Right atrium auricular region (tissue), 2 donors: ENCODE measurements around the gene TMEM135. TPM values are rescaled to one million over a fixed set of nuclear protein-coding genes. Genes with fewer than 3 reads are reported as not detected.
"Not testable (repeated sequence)": the region's sequence is repeated elsewhere in the genome, so short reads cannot be mapped to it uniquely, and the experiment has no call there.

Experiments used
- DNase-seq: peaks from one replicate; pipeline ENCODE4 v3.0.0-alpha.2; 2019; ENCODE audit warnings: low spot score
- H3K27ac ChIP-seq, 2 donors: fragments of 200-600 bp; sonication (generic); 1 replicate in 1 of 2; 2 replicates in 1 of 2; pipeline ENCODE4 v1.5.1; 2016 to 2019
- H3K27me3 ChIP-seq, 2 donors: fragments of 200-600 bp; sonication (generic); one replicate each; pipeline versions ENCODE4 v1.5.1 to v1.6.0; 2017 to 2019
- H3K36me3 ChIP-seq: fragments of 200-600 bp; sonication (generic); one replicate; pipeline ENCODE4 v1.5.1; 2016
- H3K4me1 ChIP-seq, 2 donors: fragments of 200-600 bp; sonication (generic); one replicate each; pipeline versions ENCODE4 v1.5.1 to v1.6.0; 2017 to 2019
- H3K4me3 ChIP-seq, 2 donors: fragments of 200-600 bp; sonication (generic); 1 replicate in 1 of 2; 2 replicates in 1 of 2; pipeline ENCODE4 v1.5.1; 2017 to 2019; ENCODE audit warnings: mild to moderate bottlenecking in 1 of 2, moderate library complexity in 1 of 2
- H3K9me3 ChIP-seq, 2 donors: fragments of 200-600 bp; sonication (generic); one replicate each; pipeline ENCODE4 v1.5.1; 2019
- total RNA-seq, 2 donors: library from RNA; depleted of rRNA; stranded (reverse); fragments of >200 nt; gene quantifications; one replicate each; pipeline ENCODE4 v1.1.0, GENCODE V29; 2016
- TF ChIP-seq, protein P1 (sequence below), 2 donors: fragments of 200-600 bp; sonication (generic); IDR thresholded peaks; one replicate each; pipeline ENCODE4 v1.5.1; 2019; ENCODE audit warnings: antibody characterized with exemption in 2 of 2

Gene TMEM135
- total RNA-seq, 2 donors from 2014 or later: 12.2 to 13.0 TPM

DNA sequence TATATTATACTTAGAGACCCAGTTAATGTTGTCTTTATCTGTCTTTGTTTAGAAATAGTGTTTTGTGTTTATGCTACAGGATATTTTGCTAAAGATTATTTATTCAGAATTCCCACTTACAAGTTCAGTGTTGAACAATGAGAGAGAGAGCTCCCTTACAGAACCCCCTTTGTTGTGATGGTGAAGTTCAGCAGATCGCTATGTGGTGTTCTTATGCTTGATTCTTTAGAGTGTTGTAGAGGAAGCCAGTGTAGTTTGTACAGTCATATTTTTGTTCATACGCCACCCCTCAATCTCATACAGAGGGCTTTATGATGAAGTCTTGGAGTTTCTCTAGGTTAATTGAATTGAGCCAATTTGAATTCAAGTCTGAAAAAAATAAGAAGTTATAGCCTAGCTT is 150.2 kb downstream of the TMEM135 start:
- Histone ChIP-seq H3K9me3 (no peaks in the 10 kb centered on the region), H3K4me3 (no peak overlapping the region), H3K36me3 (no peaks in the 10 kb centered on the region), H3K4me1 (no peaks in the 10 kb centered on the region), H3K27me3 (no peaks in the 10 kb centered on the region), H3K27ac (no peak overlapping the region)
- TF ChIP-seq, protein P1, sequence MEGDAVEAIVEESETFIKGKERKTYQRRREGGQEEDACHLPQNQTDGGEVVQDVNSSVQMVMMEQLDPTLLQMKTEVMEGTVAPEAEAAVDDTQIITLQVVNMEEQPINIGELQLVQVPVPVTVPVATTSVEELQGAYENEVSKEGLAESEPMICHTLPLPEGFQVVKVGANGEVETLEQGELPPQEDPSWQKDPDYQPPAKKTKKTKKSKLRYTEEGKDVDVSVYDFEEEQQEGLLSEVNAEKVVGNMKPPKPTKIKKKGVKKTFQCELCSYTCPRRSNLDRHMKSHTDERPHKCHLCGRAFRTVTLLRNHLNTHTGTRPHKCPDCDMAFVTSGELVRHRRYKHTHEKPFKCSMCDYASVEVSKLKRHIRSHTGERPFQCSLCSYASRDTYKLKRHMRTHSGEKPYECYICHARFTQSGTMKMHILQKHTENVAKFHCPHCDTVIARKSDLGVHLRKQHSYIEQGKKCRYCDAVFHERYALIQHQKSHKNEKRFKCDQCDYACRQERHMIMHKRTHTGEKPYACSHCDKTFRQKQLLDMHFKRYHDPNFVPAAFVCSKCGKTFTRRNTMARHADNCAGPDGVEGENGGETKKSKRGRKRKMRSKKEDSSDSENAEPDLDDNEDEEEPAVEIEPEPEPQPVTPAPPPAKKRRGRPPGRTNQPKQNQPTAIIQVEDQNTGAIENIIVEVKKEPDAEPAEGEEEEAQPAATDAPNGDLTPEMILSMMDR (IDR thresholded peaks at IDR 0.05): no peak
- DNase-seq: no peak

DNA sequence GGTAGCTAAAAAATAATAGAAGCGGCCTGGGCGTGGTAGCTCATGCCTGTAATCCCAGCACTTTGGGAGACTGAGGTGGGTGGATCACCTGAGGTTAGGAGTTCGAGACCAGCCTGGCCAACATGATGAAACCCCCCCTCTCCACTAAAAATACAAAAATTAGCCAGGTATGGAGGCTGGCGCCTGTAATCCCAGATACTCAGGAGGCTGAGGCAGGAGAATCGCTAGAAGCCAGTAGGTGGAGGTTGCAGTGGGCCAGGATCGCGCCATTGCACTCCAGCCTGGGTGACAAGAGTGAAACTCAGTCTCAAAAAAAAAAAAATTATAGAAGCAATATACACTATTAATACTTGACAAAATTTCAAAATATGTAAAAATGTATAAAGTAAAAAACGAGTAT is 150.7 kb downstream of the TMEM135 start:
- not testable (repeated sequence) for DNase-seq, H3K4me1 ChIP-seq, H3K36me3 ChIP-seq, H3K4me3 ChIP-seq, H3K9me3 ChIP-seq, H3K27ac ChIP-seq, H3K27me3 ChIP-seq

DNA sequence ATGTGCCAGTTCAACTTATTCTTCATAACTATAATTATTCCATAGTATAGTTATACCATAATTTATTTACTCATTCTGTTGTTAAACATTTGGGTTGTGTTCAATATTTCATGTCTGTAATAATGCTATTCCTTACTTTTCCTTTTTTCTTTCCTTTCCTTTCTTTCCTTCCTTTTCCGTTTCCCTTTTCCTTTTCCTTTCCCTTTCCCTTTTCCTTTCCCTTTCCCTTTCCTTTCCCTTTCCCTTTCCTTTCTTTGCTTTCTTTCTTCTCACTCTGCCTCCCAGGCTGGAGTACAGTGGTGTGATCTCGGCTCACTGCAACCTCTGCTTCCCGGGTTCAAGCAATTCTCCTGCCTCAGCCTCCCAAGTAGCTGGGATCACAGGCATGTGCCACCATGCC is 151.2 kb downstream of the TMEM135 start:
- not testable (repeated sequence) for H3K4me3 ChIP-seq, DNase-seq

DNA sequence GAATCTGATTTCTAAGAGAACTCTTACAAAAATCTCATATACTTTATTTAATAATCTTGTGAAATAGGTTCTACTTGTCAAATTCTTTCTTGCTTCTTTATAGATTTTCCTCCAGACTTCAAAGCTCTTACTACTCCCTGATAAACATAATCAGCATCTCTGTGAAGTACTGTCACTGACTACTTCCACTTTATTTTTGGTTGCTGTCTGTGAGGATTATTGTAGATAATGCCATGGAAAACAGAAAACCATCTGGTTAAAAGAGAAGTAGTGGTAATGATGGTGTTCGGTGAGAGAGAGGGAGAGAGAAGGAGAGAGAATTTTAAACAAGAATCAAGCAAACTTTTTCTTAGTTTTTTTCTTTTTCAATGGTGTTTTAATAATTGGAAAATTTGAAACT is 152.3 kb downstream of the TMEM135 start:
- DNase-seq: no peak
- no peaks in the 10 kb centered on the region for H3K27me3 ChIP-seq
- H3K4me3 ChIP-seq: no peak overlapping the region
- TF ChIP-seq, protein P1 (IDR thresholded peaks at IDR 0.05): no peak
- no peaks in the 10 kb centered on the region for H3K36me3 ChIP-seq
- H3K4me1 ChIP-seq: no peaks in the 10 kb centered on the region
- no peak overlapping the region for H3K27ac ChIP-seq
- no peaks in the 10 kb centered on the region for H3K9me3 ChIP-seq

More for the DNA sequence above, 151.2 kb downstream of the TMEM135 start:
- not testable (repeated sequence) for H3K27me3 ChIP-seq, H3K4me1 ChIP-seq, H3K36me3 ChIP-seq, H3K9me3 ChIP-seq, H3K27ac ChIP-seq

DNA sequence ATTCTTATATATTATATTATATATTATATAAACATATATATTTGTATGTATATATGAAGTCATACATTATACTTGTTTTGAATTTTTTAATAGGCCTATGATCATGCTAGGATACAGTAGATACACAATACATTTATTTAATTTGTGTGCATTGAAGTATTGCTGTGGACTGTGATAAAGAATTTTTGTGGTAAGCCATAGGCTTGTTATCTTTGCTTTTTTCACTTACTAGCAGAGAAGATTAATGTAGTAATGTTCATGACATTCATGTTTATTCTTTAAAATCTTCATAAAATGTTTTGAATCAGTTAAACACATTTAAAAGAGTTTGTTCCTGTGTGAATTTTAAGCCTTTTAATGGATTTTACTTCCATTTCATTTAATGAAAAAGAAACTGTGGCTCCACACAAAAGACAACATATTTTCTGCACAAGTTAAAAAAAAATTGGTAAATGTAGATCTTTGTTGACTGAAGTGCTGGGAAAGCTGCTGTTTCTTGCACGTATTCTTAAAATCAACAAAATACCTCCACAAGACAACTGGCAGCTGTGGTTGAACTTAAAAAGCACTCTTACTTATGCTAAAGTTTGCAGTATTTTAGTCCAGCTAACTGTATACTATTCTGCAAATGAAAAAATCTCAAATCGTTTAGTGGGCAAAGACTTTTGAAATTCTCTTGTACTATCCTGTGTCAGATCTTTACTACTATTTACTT is 156.2 kb downstream of the TMEM135 start:
- H3K9me3 ChIP-seq: no peaks in the 10 kb centered on the region
- no peaks in the 10 kb centered on the region for H3K4me1 ChIP-seq
- TF ChIP-seq, protein P1 (IDR thresholded peaks at IDR 0.05): no peak
- H3K4me3 ChIP-seq: no peak overlapping the region
- DNase-seq: no peak
- no peaks in the 10 kb centered on the region for H3K27me3 ChIP-seq
- H3K36me3 ChIP-seq: no peaks in the 10 kb centered on the region
- H3K27ac ChIP-seq: no peak overlapping the region

DNA sequence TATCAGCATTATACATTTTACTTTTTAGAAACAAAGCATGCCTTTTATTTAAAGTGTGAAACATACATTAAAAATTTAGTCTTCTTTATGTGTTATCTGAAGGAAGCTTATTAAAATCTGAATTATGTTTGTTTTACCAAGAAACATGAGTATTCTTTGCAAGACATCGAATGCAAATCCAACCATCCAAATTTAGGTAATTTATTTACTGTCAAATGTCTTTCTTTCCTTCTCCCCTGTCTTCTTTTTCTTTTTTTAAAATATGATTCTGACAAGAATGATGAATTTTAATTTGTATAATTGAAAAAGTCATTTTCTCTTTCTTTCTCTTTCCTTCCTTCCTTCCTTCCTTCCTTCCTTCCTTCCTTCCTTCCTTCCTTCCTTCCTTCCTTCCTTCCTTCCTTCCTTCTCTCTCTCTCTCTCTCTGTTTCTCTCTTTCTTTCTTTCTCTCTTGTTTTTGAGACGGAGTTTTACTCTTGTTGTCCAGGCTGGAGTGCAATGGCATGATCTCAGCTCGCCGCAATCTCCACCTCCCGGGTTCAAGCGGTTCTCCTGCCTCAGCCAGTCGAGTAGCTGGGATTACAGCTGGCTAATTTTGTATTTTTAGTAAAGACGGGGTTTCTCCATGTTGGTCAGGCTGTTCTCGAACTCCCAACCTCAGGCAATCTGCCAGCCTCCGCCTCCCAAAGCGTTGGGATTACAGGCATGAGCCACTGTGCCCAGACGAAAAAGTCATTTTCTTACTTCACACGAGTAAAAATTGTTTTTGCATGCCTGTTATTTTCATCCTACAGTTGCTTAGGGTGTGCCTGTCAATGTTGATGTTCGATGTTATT is 157.5 kb downstream of the TMEM135 start:
- no peak for DNase-seq
- no peak overlapping the region for H3K4me3 ChIP-seq
- H3K4me1 ChIP-seq: no peaks in the 10 kb centered on the region
- no peak overlapping the region for H3K27ac ChIP-seq
- H3K27me3 ChIP-seq: no peaks in the 10 kb centered on the region
- no peaks in the 10 kb centered on the region for H3K9me3 ChIP-seq
- TF ChIP-seq, protein P1 (IDR thresholded peaks at IDR 0.05): no peak
- no peaks in the 10 kb centered on the region for H3K36me3 ChIP-seq
